Muscle of leg (tissue), 11 donors: ENCODE results near the gene PGA5. TPM values are rescaled to one million over a fixed set of nuclear protein-coding genes. Genes with fewer than 3 reads are reported as not detected.
"Not testable (repeated sequence)": the region's sequence is repeated elsewhere in the genome, so short reads cannot be mapped to it uniquely, and the experiment has no call there.

Experiments
- DNase-seq: peaks from one replicate; pipeline ENCODE4 v3.0.0; 2013
- H3K27ac ChIP-seq: one replicate; pipeline ENCODE4 v1.5.1; 2013; ENCODE audit warnings: mild to moderate bottlenecking, low read length, control low read depth
- H3K27me3 ChIP-seq: one replicate; pipeline ENCODE4 v1.6.1; 2013; ENCODE audit warnings: low read length; ENCODE audit not compliant: control insufficient read depth, insufficient read depth
- H3K36me3 ChIP-seq: one replicate; pipeline ENCODE4 v1.6.1; 2013; ENCODE audit warnings: low read length; ENCODE audit not compliant: control insufficient read depth, insufficient read depth
- H3K4me1 ChIP-seq: one replicate; pipeline ENCODE4 v1.6.1; 2013; ENCODE audit warnings: low read length; ENCODE audit not compliant: control insufficient read depth, insufficient read depth
- H3K4me3 ChIP-seq: one replicate; pipeline ENCODE4 v1.5.1; 2013; ENCODE audit warnings: low read length, control low read depth
- H3K9me3 ChIP-seq: replicated peaks from 2 replicates; pipeline ENCODE4 v1.6.1; 2013; ENCODE audit warnings: low read depth, low read length; ENCODE audit not compliant: control insufficient read depth
- WGBS: methylation state at CpG from one replicate; pipeline ENCODE4 v1.1.5; 2013; ENCODE audit warnings: missing lambda C conversion rate; ENCODE audit not compliant: insufficient coverage; 5-methylcytosine and 5-hydroxymethylcytosine counted together
- polyA plus RNA-seq, 8 donors: library from polyadenylated mRNA; unstranded; fragments of 120-200 nt; gene quantifications; one replicate each; pipeline versions ENCODE4 v1.2.1 to v1.2.3, GENCODE V29; 2013; ENCODE audit warnings: inconsistent platforms in 1 of 8, low replicate concordance in 1 of 8; ENCODE audit not compliant: insufficient read length in 8 of 8, insufficient read depth in 1 of 8
- total RNA-seq: library from RNA; stranded (reverse); fragments of 120-200 nt; gene quantifications from one replicate; pipeline ENCODE4 v1.2.4, GENCODE V29; 2013

PGA5 gene
- total and polyA plus RNA-seq, 9 donors, result 0.27 to 2.1 (median 1.1) TPM; not detected in 1

DNA sequence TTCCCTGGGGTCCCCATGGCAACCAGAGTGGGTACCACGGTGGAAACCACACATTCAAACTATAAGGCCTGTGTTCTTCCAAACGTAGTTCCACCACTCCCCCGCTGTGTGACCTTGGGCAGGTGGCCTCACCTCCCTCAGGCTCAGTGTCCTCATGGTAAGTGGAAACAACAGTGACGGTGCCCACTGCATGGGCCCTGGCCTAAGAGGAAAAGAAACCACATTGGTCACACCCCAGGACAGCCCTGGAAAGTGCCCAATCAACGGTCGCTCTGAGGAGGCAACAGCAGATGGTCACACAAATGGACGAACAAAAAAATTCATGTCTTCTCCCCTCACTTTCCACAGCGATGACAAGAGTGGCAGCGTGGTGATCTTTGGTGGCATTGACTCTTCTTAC lies 7.1 kb downstream of the PGA5 start:
- H3K4me3 ChIP-seq, H3K9me3 ChIP-seq, H3K36me3 ChIP-seq, DNase-seq, H3K27me3 ChIP-seq, H3K27ac ChIP-seq, H3K4me1 ChIP-seq: not testable (repeated sequence)
- WGBS, result 82% methylated on average over 3 of the region's 9 CpGs

- not testable (repeated sequence) for H3K27me3 ChIP-seq, H3K27ac ChIP-seq, H3K4me1 ChIP-seq, H3K36me3 ChIP-seq, DNase-seq, H3K4me3 ChIP-seq, H3K9me3 ChIP-seq
- WGBS, result 80% methylated on average over 6 of the region's 8 CpGs
Observed at GRCh38 chr11:61249201-61249600, 8.2 kb downstream of the PGA5 start.

DNA sequence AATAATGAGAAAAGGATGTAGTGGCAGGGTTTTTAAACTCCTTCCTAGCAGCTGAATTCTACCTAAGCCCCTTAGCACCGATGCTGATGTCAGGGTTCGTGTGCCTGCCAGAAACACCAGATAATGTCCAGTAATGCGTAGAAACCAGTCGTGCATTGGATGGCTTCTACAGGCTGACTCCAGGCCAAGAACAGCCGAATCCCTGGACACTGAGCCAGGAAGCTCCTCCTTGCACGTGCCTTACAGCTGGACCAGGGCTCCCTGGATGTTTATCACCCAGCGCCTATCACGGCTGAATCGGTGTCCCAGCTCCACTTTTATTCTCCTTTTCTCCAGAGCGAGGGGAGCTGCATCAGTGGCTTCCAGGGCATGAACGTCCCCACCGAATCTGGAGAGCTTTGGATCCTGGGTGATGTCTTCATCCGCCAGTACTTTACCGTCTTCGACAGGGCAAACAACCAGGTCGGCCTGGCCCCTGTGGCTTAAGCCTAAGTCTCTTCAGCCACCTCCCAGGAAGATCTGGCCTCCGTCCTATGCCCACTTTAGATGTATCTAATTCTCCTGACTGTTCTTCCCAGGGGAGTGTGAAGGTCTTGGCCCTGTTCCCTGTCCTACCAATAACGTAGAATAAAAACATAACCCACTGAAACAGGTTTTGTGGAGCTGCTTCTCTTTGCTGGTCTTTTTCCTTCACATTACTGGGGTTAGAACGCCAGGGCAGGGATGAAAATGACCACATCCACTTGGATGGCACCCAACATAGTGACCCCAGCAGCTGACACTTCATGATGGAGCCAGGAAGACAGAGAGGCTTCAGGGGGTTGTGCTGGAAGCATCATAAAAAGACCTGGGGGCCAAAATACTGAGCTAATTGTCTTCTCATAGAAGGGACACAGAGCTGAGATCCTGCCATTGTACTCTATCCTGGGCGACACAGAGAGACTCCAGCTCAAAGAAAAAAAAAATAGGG lies 10.1 kb downstream of the PGA5 start:
- WGBS, result 24% methylated on average over 12 of the region's 20 CpGs
- H3K27me3 ChIP-seq, H3K4me1 ChIP-seq, H3K4me3 ChIP-seq, H3K36me3 ChIP-seq, H3K9me3 ChIP-seq, H3K27ac ChIP-seq: not testable (repeated sequence)
- DNase-seq, result peak; percentile 92

- H3K4me1 ChIP-seq, H3K9me3 ChIP-seq, H3K27me3 ChIP-seq, DNase-seq, H3K27ac ChIP-seq, H3K4me3 ChIP-seq, H3K36me3 ChIP-seq: not testable (repeated sequence)
- no CpG with 5 or more reads among the region's 1 CpG for WGBS
Observed at GRCh38 chr11:61252332-61252731, 11.4 kb downstream of the PGA5 start.

DNA sequence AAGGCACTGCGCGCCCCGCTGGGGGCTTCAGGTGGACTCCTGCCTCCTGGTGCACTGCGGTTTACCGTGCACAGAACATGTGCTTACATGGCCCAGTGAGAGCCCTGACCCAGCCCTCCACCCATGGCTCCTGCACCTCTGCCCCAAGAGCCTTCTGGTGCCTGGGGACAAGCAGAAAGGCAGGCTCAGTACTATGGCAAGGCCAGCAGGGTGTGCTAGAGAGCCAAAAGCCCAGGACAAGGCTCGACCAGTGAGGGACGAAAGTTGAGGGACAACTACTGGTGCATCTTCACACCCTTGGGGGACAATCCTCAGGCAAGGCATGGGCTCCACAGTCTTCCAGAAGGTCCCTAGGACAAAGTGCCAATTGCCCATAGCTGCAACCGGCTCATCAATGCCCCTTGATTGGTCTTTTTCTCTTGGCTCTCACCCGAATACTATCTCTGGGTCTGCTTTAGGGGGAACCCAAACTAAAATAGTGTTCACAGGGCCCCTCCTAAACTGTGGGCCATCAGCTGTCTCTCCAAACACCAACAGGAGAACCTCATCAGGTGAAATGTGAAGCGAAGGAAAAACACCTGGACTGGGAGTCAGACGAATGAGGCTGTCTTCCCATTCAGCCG lies 13.5 kb downstream of the PGA5 start:
- DNase-seq, result peak; percentile 35
- Histone ChIP-seq H3K4me3 (no peak overlapping the region), H3K36me3 (peaks cover 6% of the 10 kb centered on the region), H3K9me3 (no peaks in the 10 kb centered on the region), H3K4me1 (peaks cover 4% of the 10 kb centered on the region), H3K27ac (no peak overlapping the region), H3K27me3 (no peaks in the 10 kb centered on the region)
- 56% methylated on average over 9 of the region's 12 CpGs for WGBS

- no peak overlapping the region for H3K4me3 ChIP-seq
- 88% methylated on average over 10 of the region's 18 CpGs for WGBS
Observed at GRCh38 chr11:61256710-61257482, 15.9 kb downstream of the PGA5 start.

GRCh38 chr11:61258546-61258945 lies 17.6 kb downstream of the PGA5 start:
- Histone ChIP-seq H3K27me3 (no peaks in the 10 kb centered on the region), H3K4me3 (no peak overlapping the region), H3K9me3 (no peaks in the 10 kb centered on the region), H3K36me3 (peaks cover 6% of the 10 kb centered on the region), H3K27ac (no peak overlapping the region), H3K4me1 (no peaks in the 10 kb centered on the region)
- 91% methylated on average over 8 of the region's 9 CpGs for WGBS
- DNase-seq, result no peak

More at GRCh38 chr11:61256710-61257482, 15.9 kb downstream of the PGA5 start:
- peaks cover 6% of the 10 kb centered on the region for H3K36me3 ChIP-seq
- DNase-seq, result no peak
- no peak overlapping the region for H3K27ac ChIP-seq
- no peaks in the 10 kb centered on the region for H3K9me3 ChIP-seq
- H3K4me1 ChIP-seq, result no peaks in the 10 kb centered on the region
- H3K27me3 ChIP-seq, result no peaks in the 10 kb centered on the region

GRCh38 chr11:61259363-61259762 lies 18.4 kb downstream of the PGA5 start:
- no peaks in the 10 kb centered on the region for H3K27me3 ChIP-seq
- no peak overlapping the region for H3K27ac ChIP-seq
- peaks cover 6% of the 10 kb centered on the region for H3K36me3 ChIP-seq
- no peak overlapping the region for H3K4me3 ChIP-seq
- H3K4me1 ChIP-seq, result no peaks in the 10 kb centered on the region
- WGBS, result 91% methylated on average over 4 of the region's 6 CpGs
- no peak for DNase-seq
- no peaks in the 10 kb centered on the region for H3K9me3 ChIP-seq

DNA sequence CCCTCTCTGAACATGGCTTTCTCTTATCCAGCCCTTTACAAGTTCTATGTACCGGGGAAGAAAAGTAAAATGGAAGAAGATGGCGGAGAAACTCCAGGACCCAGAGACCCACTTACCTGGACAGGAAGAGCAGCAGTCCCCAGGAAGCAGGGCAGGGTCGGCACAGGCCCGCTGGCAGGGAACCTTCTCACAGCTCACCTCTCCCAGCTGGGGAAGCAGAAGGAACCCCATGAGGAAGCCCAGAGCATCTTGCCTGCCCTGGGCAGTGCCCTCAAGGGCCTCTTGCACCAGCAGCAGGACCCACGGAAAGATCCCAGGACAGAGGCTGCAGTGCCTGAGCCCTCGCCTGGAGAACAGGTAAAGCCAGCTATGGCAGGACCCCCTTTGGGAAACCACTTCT lies 23.4 kb downstream of the PGA5 start:
- Histone ChIP-seq H3K4me1 (no peaks in the 10 kb centered on the region), H3K9me3 (no peaks in the 10 kb centered on the region), H3K36me3 (peaks cover 11% of the 10 kb centered on the region), H3K27me3 (no peaks in the 10 kb centered on the region), H3K27ac (no peak overlapping the region), H3K4me3 (no peak overlapping the region)
- 80% methylated on average over 5 of the region's 6 CpGs for WGBS
- no peak for DNase-seq

DNA sequence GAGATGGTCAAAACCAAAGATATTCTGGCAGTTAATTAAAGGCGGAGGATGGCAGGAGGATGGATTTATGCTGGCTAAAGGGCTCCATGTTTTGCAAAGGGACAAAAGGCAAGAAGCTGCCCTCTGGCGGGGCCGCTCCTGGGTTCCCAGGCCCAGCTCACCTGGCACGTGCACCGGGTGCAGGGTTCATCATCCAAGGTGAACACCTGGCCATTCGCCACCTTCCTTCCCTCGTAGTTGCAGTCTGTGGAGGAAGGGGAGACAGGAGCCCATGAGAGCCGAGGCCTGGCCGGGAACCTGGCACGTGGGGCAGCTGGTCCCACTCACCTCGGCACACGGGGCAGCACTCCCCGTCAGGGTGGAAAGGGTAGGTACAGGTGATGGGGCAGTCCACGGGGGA lies 23.8 kb downstream of the PGA5 start:
- no peak for DNase-seq
- H3K36me3 ChIP-seq, result peaks cover 11% of the 10 kb centered on the region
- H3K27ac ChIP-seq, result no peak overlapping the region
- no peaks in the 10 kb centered on the region for H3K4me1 ChIP-seq
- no peak overlapping the region for H3K4me3 ChIP-seq
- no peaks in the 10 kb centered on the region for H3K9me3 ChIP-seq
- 93% methylated on average over 12 of the region's 14 CpGs for WGBS
- no peaks in the 10 kb centered on the region for H3K27me3 ChIP-seq
